Gastrocnemius medialis (tissue), 4 donors: ENCODE measurements around the gene GALNT10.

Source experiments
- CTCF ChIP-seq, 5 experiments: fragments of 450-650 bp in 3 of 5; fragments of 200-600 bp in 2 of 5; sonication (generic) in 2 of 5; IDR thresholded peaks in 4 of 5; conservative IDR thresholded peaks in 1 of 5; 1 replicate in 4 of 5; 2 replicates in 1 of 5; pipeline ENCODE4 v1.5.1; 2016 to 2019; ENCODE audit warnings: antibody characterized with exemption in 5 of 5, mild to moderate bottlenecking in 3 of 5, moderate library complexity in 3 of 5
- POLR2A ChIP-seq, 2 donors: fragments of 450-650 bp; IDR thresholded peaks; one replicate each; pipeline ENCODE4 v1.6.1; 2017; ENCODE audit warnings: antibody characterized with exemption in 2 of 2, mild to moderate bottlenecking in 2 of 2, moderate library complexity in 2 of 2

- TF ChIP-seq CTCF (IDR thresholded peaks at IDR 0.05 in 4 of 5, conservative IDR thresholded peaks at IDR 0.05 in 1 of 5) (no peak), POLR2A (IDR thresholded peaks at IDR 0.05) (no peak)
Measured at GRCh38 chr5:154402611-154403010, 212.1 kb downstream of the GALNT10 start.
